Measurements from ENCODE around the gene SAPCD2.
"Not testable (repeated sequence)": the region's sequence is repeated elsewhere in the genome, so short reads cannot be mapped to it uniquely, and the experiment has no call there.

The SAPCD2 gene

DNA sequence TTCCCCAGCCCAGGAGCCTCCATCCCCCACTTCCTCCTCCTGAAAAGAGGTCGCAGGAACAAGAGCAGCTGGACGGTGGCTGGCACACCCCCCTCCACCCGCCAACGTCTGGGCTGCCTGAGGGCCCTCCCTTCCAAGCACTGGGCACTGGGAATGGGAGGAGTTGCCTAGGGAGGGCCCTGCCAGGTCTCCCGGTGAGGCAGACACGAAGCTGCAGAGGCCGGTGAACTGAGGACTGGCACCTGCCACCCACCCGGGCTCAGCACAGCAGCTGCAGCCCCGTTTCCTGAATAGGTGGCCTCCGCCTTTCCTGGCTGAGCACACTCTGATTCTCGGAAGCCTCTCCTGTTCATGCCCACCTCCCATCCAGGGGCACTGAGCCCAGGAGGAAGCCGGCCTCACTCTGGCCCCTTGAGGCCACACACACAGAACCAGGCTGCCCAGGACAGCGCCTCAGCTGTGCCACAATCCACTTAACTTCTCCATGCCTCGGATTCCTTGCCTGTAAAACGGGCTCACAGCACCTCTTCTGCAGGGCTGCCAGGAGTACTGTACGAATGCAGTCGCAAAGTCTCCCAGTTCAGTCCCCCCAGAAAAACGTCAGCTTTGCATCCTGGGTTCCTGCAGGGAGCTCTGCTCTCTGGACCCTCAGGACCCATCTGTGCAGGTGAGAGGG, 25.7 kb downstream of the SAPCD2 start:
- no peak for DNase-seq

- DNase-seq = no peak
Measured at GRCh38 chr9:137044037-137044436, 26.3 kb downstream of the SAPCD2 start.

DNA sequence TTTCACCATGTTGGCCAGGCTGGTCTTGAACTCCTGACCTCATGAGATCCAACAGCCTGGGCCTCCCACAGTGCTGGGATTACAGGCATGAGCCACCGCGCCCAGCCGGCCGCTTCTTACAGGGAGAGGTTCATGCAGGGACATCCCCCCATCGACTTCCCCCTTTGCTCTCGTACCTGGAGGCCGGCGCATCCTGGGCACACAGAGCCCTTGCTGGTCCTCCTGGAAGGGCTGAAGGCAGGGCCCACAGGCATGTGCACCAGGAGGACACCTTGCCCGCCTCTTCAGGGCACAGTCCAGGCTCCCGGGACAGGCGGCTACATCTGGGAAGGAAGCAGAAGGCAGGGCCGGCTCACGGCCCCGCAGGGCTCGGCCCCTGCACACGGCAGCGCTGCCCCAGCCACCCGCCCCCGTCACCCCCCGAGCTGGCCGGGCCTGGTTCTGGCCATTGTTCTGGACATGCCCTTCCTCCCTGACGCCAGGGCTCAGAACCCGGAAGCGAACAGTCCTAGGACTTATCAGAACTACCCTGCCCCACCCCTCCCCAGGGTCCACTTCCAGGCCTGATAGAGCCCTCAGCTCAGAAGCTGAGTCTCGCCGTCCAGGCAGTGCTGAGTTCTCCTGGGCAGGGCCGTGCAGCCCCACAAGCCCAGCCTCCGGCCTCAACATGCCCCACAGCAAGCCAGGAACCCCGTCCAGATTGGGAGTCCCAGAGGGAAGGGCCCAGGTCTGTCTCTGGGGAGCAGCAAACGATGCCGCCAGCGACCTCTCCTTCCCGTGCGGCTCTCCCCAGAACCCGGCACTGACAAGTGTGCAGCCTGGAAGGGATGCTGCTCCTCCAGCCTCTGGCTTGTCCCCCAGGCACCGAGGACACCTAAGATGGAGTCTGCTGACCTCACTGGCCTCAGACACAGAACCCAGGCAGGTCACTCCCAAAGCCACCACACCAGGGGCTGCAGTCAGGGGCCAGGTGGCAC, 27.3 kb downstream of the SAPCD2 start:
- no peak for DNase-seq

GRCh38 chr9:137041124-137041523, 29.2 kb downstream of the SAPCD2 start:
- no peak for DNase-seq

DNA sequence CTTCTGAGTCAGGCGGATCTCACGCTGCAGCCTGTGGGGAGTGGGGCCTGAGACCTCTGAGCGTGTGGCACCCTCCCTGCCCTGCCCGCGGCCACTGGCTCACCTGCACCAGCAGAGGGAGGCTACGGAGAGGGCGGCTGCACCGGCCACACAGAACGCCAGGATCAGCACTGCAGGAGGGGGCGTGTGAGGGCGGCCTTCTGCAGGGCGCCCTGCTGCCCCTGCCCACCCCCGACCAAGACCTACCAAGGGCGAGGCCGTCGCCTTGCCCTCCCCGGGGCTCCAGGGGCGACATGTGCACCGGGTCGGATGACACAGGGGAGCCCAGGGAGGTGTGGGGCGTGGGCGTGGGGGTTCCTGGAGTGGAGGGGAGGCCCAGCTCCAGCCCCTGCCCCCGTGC, 29.8 kb downstream of the SAPCD2 start:
- DNase-seq = no peak

DNA sequence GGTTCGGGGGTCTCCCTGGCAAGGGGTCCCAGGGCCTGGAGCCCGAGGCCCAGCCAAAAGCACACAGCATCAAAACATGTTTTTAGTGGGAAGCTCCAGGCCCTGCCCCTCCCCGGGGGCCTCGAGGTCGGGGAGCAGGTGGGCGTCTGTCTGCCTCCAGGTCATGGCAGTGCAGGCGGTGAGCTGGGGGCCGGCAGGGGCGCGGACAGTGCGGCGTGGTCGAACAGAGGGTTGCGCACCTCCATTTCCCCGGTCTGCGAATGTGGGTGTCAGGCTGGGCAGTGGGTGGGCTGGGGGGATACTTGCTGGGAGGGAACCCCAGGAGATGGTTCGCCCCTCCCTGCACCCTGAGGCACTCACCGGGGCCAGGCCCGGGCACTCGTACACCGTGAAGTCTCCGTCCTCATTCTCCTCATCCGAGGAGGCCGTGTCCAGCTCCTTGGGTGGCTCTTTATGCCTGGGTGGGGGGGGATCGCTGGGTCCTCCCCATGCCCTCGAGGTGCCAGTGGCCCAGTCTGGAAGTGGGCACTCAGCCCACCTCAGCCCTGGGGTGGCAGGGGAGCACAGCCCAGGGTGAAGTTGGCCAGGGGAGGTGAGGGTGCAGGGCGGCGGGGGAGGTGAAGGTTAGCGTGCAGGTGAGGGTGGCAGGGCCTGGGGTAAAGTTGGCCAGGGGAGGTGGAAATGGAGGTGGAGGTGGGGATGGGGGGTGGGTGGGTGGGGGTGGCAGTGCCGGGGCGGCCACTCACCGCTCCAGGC, 30.6 kb downstream of the SAPCD2 start:
- no peak for DNase-seq

DNA sequence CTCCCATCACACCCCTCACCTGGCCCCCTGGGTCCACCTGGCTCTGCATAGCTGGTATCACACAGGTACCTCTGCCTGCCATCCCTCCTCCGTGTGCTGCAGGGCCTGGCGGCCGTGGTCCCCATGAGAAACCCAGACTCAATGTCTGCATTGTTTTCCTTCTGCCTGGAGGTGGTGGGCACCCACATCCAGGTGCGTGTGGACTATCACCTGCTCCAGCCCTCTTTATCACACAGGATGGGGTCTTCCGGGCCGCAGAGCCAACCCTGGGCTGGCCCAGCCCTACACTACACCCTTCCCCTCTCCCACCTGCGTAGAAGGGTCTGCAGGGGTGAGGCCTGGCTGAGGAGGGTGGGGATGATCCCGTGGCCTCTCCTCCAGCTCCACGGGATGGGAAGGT, 31.4 kb downstream of the SAPCD2 start:
- no peak for DNase-seq

- DNase-seq = no peak
Measured at GRCh38 chr9:137037483-137037882, 32.9 kb downstream of the SAPCD2 start.

DNA sequence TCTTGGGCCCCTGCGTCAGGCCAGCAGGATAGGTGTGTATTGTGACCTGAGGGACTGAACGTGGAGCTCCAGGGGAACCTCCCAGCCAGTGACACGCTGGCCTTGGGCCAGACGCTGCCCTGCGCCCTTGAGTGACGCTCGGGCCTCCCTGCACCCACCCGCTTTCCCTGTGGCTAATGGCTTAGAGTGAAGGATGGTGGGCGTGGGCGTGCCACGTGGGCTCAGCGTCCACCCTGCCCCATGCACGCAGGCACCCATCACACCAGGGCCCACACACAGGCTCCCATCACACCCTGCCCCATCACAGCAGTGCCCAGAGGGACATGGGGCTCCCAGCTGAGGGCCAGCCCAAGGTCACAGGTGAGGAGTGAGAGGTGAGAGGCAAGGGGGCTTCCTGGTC, 33.3 kb downstream of the SAPCD2 start:
- DNase-seq = no peak

DNA sequence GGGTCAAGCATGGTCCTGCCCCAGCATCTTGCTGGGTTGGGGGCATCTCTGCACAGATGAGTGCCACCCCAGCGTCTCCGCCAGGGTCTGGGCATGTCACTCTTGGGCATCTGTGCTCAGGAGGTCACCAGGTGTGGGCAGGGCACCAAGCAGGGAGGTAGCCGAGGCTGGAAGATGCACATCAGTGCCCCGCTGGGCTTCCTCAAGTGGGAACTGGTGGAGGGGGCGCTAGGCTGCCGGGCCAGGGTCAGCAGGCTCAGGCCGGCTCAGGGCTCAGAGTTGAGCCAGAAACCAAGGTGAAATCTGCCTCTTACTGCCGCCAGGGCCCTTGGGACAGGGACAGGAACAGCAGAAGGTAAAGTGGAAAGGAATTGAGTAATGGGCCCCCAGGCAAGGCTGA, 34.4 kb downstream of the SAPCD2 start:
- no peak for DNase-seq

DNA sequence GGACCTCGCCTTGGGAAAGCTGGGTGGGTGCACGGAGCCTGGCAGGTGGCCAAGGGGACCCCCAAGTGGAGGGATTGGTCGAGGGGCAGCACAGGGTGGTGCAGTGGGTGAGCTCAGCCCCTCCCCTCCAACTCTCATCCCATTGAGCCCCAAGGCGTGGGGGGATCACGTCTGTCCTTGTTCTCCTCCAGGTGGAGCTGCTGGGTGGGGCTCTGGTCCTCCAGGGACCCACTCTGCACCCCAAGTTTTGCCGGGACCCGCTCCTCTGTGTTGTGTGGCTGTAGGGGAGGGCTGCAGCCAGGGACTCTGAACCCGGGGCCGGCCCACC, 34.9 kb downstream of the SAPCD2 start:
- no peak for DNase-seq

GRCh38 chr9:137034709-137035506, 35.4 kb downstream of the SAPCD2 start:
- DNase-seq = no peak

DNA sequence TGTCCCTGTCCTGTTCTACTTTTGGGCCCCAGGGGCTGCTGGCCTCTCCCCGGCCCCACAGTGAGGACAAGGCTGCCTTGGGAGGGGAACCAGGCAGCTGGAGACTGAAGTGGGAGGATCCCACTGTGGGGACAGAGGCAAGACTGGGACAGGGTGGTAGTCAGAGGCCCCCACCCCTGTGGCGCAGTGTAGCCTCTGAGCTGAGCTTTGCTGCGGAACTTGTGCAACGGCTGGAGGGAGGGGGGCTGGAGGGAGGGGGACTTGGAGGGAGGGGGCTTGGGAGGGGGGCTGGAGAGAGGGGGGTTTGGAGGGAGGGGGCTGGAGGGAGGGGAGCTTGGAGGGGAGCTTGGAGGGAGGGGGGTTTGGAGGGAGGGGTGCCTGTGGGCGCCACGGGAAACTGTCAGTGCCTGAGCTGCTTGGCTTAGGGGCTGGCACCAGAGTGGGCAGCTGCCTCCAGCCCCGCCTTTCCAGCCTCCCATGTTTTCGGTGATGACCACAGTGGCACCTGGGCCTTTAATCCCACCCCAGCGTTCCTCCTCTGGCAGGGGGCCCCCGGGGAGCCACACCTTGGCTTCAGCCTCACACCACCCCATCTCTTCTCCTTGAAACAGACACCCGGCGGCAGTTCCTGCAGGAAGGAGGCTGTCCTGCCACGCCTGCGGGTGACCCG, 36.2 kb downstream of the SAPCD2 start:
- no peak for DNase-seq

DNA sequence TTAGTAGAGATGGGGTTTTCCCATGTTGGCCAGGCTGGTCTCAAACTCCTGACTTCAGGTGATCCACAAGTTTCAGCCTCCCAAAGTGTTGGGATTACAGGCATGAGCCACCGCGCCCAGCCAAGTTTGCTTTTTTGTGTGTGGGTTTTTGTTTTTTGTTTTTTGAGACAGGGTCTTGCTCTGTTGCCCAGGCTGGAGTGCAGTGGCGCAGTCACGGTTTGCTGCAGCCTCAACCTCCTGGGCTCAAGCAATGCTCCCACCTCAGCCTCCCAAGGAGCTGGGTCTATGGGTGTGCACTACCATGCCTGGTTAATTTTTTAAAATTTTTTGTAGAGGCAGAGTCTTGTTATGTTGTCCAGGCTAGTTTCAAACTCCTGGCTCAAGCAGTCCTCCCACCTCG, 36.9 kb downstream of the SAPCD2 start:
- not testable (repeated sequence) for DNase-seq

DNA sequence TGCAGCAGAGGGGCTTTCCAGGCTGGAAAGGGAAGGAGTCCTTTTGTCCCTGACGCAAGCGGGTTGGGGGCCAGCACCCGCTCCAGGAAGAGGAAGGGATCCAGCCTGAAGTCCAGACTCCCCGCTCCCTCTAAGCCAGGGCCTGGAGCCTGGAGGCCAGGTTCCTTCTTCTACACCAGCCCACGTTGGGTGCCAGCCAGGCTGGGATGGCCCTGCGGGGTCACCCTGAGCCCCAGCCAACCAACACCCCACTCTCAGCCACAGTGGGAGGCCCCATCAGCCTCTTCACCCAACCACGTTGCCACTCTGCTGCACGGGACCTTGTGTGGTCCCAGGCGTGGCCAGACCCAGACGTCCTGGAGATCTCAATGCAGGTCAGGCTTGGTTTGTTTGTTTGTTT, 37.5 kb downstream of the SAPCD2 start:
- DNase-seq = no peak

- no peak for DNase-seq
Measured at GRCh38 chr9:137031904-137032640, 38.3 kb downstream of the SAPCD2 start, which contains the start of gene FUT7. TSS of gene FUT7 (minus strand) at chr9:137032088. CDS start at chr9:137031991, 97 bp downstream.

DNA sequence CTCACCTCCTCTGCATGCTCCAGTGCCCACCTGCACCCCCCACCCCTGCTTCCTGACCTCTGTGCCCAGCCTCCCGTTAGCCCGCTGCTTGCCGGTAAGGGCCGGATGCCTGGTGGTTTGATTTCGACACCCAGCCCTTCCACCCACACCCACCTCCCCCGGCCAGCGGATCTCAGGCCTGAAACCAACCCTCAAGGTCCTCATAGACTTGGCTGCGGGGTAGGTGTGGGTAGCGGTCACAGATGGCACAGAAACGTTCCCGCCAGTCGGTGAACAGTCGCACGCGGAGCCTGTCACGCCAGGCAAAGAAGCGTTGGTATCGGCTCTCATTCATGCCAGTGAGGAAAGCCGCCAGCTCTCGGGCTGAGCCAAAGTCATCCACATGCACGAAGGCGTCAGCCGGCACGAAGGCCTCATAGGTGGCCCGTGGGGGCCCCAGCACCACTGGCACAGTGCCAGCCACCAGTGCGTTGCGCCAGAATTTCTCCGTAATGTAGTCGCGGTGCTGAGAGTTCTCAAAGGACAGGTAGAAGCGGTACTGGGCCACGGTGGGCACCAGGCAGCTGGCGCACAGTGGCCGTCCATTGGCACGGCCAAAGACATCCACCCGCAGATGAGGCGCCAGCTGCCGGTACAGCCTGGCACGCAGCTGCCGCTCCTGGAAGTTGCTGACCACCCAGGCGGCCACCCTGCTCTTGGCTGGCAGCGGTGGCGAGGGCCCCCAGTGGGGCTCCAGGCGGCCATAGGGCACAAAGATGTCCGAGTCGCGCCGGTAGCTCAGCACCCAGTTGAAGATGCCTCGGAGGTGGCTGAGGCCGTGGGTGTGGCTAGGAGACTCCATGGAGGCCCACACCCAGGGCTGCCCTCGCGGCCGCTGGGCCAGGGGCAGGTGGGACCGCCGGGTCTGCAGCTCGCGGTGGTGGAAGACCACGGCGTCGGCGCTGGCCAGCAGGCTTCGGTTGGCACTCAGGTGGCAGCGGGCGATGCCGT, 39.5 kb downstream of the SAPCD2 start:
- no peak for DNase-seq

DNA sequence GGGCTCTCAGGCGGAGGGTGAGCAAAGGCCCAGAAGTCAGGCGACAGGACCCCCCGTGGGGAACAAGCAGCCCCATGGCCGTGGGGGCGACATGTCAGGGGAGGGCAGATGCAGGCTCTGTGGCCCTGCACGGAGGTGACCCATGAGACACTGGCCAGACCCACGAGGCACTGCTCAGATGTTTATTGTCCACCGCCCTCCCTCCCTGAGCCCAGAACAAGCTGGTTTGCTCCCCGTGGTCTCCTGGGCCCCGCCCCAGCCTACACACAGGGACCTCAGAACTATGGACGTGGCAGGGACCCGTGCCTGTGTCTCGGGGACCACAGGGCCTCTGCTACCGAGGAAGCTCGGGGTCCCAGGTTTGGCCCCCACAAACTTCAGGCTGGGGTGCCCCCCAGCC, 40.4 kb downstream of the SAPCD2 start:
- DNase-seq = no peak

DNA sequence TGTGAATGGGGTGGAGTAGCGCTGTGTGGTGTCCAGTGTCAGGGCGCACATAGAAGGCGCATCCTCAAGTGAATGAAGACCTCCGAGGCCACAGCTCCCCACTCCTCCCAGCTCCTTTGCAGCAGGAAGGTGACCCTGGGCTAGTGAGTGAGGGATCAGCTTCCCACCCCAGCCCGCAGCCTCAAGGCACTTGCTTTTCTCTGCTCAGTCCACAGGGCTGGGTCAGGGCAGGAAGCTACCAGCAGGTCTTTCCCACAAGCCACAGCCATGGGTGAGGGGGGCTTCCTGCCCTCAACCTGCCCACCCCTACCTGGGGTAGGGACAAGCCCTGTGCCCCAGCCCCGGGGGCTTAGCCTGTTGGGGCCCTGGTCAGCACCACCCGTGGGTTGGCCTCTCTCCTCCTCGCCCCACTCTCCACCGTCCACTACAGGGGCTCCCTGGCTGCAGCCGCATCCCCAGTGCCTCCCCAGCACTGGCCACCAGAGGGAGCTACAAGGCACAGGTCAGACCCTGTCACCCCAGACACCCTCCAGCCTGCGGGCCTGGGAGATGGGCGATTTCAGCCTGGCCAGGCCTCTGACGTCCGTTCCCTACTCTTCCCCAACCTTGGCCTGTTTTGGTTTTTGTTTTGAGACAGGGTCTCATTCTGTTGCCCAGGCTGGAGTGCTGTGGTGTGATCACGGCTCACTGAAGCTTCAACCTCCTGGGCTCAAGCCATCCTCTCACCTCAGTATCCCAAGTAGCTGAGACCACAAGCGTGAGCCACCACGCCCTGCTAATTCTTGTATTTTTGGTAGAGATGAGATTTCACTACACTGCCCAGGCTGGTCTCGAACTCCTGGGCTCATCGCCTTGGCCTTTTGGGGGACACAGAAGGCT, 41.1 kb downstream of the SAPCD2 start:
- DNase-seq = no peak
